ENCODE results near the gene EIF1. TPM values are rescaled to one million over a fixed set of nuclear protein-coding genes. Genes with fewer than 3 reads are reported as not detected.

The EIF1 gene
- polyA plus RNA-seq, 1 donor from 2014 or later = 257 TPM

- no peaks in the 10 kb centered on the region for H3K27me3 ChIP-seq (ENCODE audit: insufficient read depth, low read depth, low read length)
- no peaks in the 10 kb centered on the region for H3K9me2 ChIP-seq (ENCODE audit: insufficient read depth, low read length)
- H4K20me1 ChIP-seq (ENCODE audit: insufficient read depth) = no peaks in the 10 kb centered on the region
- no peaks in the 10 kb centered on the region for H3F3A ChIP-seq (ENCODE audit: insufficient read depth, low read length, poor library complexity, severe bottlenecking)
- H3K9me3 ChIP-seq (ENCODE audit: low read length) = no peaks in the 10 kb centered on the region
- H3K4me2 ChIP-seq (ENCODE audit: low read length) = no peak overlapping the region
- no peak overlapping the region for H2AFZ ChIP-seq (ENCODE audit: low read depth, low read length)
- H3K9ac ChIP-seq (ENCODE audit: low read length) = no peak overlapping the region
- H3K36me3 ChIP-seq (ENCODE audit: insufficient read depth, low read length) = no peaks in the 10 kb centered on the region
- no peaks in the 10 kb centered on the region for H3K79me2 ChIP-seq (replicated peaks; ENCODE audit: insufficient read depth, low read length)
- no peak overlapping the region for H3K27ac ChIP-seq (ENCODE audit: low read length)
- TF ChIP-seq MXI1 (conservative IDR thresholded peaks at IDR 0.05; ENCODE audit: poor library complexity, severe bottlenecking) = no peak
- no peak for TF ChIP-seq POLR2AphosphoS5 (IDR thresholded peaks at IDR 0.05)
- TF ChIP-seq EP300 (conservative IDR thresholded peaks at IDR 0.05; ENCODE audit: poor library complexity, severe bottlenecking) = no peak
- no peak for TF ChIP-seq REST (IDR thresholded peaks at IDR 0.05; ENCODE audit: borderline replicate concordance)
- no peak for TF ChIP-seq SMC3 (conservative IDR thresholded peaks at IDR 0.05; ENCODE audit: poor library complexity)
- no peak for TF ChIP-seq CTCF (IDR thresholded peaks at IDR 0.05; ENCODE audit: poor library complexity, severe bottlenecking)
- no peak for TF ChIP-seq TAF1 (IDR thresholded peaks at IDR 0.05; ENCODE audit: low read depth)
- no peak for TF ChIP-seq RAD21 (conservative IDR thresholded peaks at IDR 0.05)
- TF ChIP-seq EZH2 (IDR thresholded peaks at IDR 0.05; ENCODE audit: borderline replicate concordance, insufficient read depth, low read length, poor library complexity, severe bottlenecking) = no peak
- no peak overlapping the region for H3K4me3 ChIP-seq (ENCODE audit: low read length)
Measured at GRCh38 chr17:41655611-41656111, 33.0 kb upstream of the EIF1 start.

DNA sequence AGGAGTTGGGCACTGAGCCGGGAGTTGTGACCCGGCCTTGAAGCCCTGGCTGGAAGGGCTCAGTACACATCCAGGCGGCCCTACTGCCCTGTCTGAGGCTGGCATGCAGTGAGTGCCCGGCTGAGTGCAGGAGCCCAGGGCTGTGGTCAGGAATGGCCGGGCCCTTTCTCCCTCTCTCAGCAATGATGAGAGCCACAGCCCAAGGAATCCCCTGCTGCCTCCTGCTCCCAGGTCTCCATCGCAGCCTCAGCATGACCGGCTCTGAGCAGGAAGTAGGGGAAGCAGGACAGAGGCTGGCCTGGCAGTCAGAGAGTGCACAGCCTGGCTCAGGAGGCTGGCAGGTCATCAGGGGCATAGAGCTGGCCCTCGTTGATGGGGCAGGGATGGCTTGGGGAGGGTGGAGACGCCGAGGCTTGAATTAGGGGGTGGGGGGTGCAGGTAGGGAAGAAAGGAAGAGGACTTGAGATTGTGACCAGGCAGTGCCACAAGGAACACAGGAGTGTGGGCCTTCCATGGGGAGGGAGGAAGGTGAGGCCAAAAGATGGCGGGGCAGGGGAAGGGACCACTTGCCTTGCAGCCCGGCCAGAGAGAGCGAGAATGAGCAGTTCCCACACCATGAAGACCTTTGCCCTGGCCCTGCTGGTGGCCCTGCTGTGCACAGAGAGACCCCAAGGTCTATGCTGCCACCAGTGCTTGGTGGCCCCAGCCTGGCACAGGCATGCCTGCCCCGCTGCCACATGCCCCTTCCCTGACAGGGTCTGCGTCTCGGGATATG, 32.2 kb upstream of the EIF1 start:
- H2AFZ ChIP-seq (ENCODE audit: low read depth, low read length) = no peak overlapping the region
- no peak overlapping the region for H3K4me2 ChIP-seq (ENCODE audit: low read length)
- H3K9ac ChIP-seq (ENCODE audit: low read length) = no peak overlapping the region
- no peaks in the 10 kb centered on the region for H3F3A ChIP-seq (ENCODE audit: insufficient read depth, low read length, poor library complexity, severe bottlenecking)
- H3K4me3 ChIP-seq (ENCODE audit: low read length) = no peak overlapping the region
- TF ChIP-seq POLR2AphosphoS5 (IDR thresholded peaks at IDR 0.05) (no peak), SMC3 (conservative IDR thresholded peaks at IDR 0.05; ENCODE audit: poor library complexity) (no peak), CTCF (IDR thresholded peaks at IDR 0.05; ENCODE audit: poor library complexity, severe bottlenecking) (no peak), TAF1 (IDR thresholded peaks at IDR 0.05; ENCODE audit: low read depth) (no peak), RAD21 (conservative IDR thresholded peaks at IDR 0.05) (no peak), MXI1 (conservative IDR thresholded peaks at IDR 0.05; ENCODE audit: poor library complexity, severe bottlenecking) (no peak), EP300 (conservative IDR thresholded peaks at IDR 0.05; ENCODE audit: poor library complexity, severe bottlenecking) (no peak), EZH2 (IDR thresholded peaks at IDR 0.05; ENCODE audit: borderline replicate concordance, insufficient read depth, low read length, poor library complexity, severe bottlenecking) (no peak), REST (IDR thresholded peaks at IDR 0.05; ENCODE audit: borderline replicate concordance) (no peak)
- H3K27ac ChIP-seq (ENCODE audit: low read length) = no peak overlapping the region
- H3K9me2 ChIP-seq (ENCODE audit: insufficient read depth, low read length) = no peaks in the 10 kb centered on the region
- no peaks in the 10 kb centered on the region for H3K27me3 ChIP-seq (ENCODE audit: insufficient read depth, low read depth, low read length)
- no peaks in the 10 kb centered on the region for H3K79me2 ChIP-seq (replicated peaks; ENCODE audit: insufficient read depth, low read length)
- no peaks in the 10 kb centered on the region for H3K9me3 ChIP-seq (ENCODE audit: low read length)
- H3K36me3 ChIP-seq (ENCODE audit: insufficient read depth, low read length) = no peaks in the 10 kb centered on the region
- H4K20me1 ChIP-seq (ENCODE audit: insufficient read depth) = no peaks in the 10 kb centered on the region
